Measurements from ENCODE around the gene ECHDC1. TPM values are rescaled to one million over a fixed set of nuclear protein-coding genes. Genes with fewer than 3 reads are reported as not detected.
"Not testable (repeated sequence)": the region's sequence is repeated elsewhere in the genome, so short reads cannot be mapped to it uniquely, and the experiment has no call there.

Gene ECHDC1
- total RNA-seq: 10 to 100 TPM; 39.5 to 46.1 TPM

- H3K27ac Mint-ChIP-seq: no peak within 1 kb of the TSS
- CTCF ChIA-PET: interaction anchor here (1.1 to 1.7 kb wide), 3 partner anchors 77 to 172 kb away, joined by 3 to 8 read pairs (median 7); partner anchors contain the start of gene RNF146
- peak; percentile 87 for ATAC-seq
- no peak within 1 kb of the TSS for H3K4me3 Mint-ChIP-seq
- H3K27me3 Mint-ChIP-seq: no peaks in the 10 kb centered on the region
- peak; percentile 84 for DNase-seq
- no peaks in the 10 kb centered on the region for H3K9me3 Mint-ChIP-seq (ENCODE audit: low read depth)
- H3K36me3 Mint-ChIP-seq: peaks cover 8% of the 10 kb centered on the region
- peaks cover 23% of the 10 kb centered on the region for H3K4me1 Mint-ChIP-seq
These were observed at the start of gene ECHDC1 for GRCh38 chr6:127342946-127343808. ECHDC1 (minus strand) TSS chr6:127343609; CDS start chr6:127331028, 12,581 bp downstream.

GRCh38 chr6:127392301-127392700 lies 48.9 kb upstream of the ECHDC1 start:
- no peak overlapping the region for H3K4me3 Mint-ChIP-seq
- no peaks in the 10 kb centered on the region for H3K9me3 Mint-ChIP-seq (ENCODE audit: low read depth)
- H3K27me3 Mint-ChIP-seq: peaks cover 2% of the 10 kb centered on the region
- ATAC-seq (no peak), DNase-seq (no peak)
- H3K27ac Mint-ChIP-seq: no peak overlapping the region
- H3K36me3 Mint-ChIP-seq: no peaks in the 10 kb centered on the region
- CTCF ChIA-PET: no interaction called here
- H3K4me1 Mint-ChIP-seq: no peaks in the 10 kb centered on the region

GRCh38 chr6:127391094-127391953 lies 47.9 kb upstream of the ECHDC1 start:
- no peaks in the 10 kb centered on the region for H3K4me1 Mint-ChIP-seq
- H3K9me3 Mint-ChIP-seq (ENCODE audit: low read depth): no peaks in the 10 kb centered on the region
- CTCF ChIA-PET: no interaction called here
- H3K27me3 Mint-ChIP-seq: peaks cover 2% of the 10 kb centered on the region
- ATAC-seq: no peak
- H3K36me3 Mint-ChIP-seq: no peaks in the 10 kb centered on the region
- H3K27ac Mint-ChIP-seq: no peak overlapping the region
- H3K4me3 Mint-ChIP-seq: no peak overlapping the region
- DNase-seq: no peak

GRCh38 chr6:127389706-127390105 lies 46.3 kb upstream of the ECHDC1 start:
- Mint-ChIP-seq H3K9me3 (ENCODE audit: low read depth) (no peaks in the 10 kb centered on the region), H3K4me1 (no peaks in the 10 kb centered on the region), H3K27ac (no peak overlapping the region), H3K27me3 (peaks cover 2% of the 10 kb centered on the region), H3K36me3 (no peaks in the 10 kb centered on the region), H3K4me3 (no peak overlapping the region)
- DNase-seq: no peak
- ATAC-seq: no peak
- CTCF ChIA-PET: no interaction called here

- no peak overlapping the region for H3K27ac Mint-ChIP-seq
- CTCF ChIA-PET: no interaction called here
These were observed 42.4 kb upstream of the ECHDC1 start for GRCh38 chr6:127385668-127386430.

GRCh38 chr6:127384848-127385247 lies 41.4 kb upstream of the ECHDC1 start:
- H3K4me3 Mint-ChIP-seq; H3K36me3 Mint-ChIP-seq; DNase-seq; CTCF ChIA-PET; H3K27ac Mint-ChIP-seq; H3K4me1 Mint-ChIP-seq; H3K9me3 Mint-ChIP-seq (ENCODE audit: low read depth); ATAC-seq; H3K27me3 Mint-ChIP-seq: not testable (repeated sequence)

More at GRCh38 chr6:127385668-127386430, 42.4 kb upstream of the ECHDC1 start:
- no peak for ATAC-seq
- H3K27me3 Mint-ChIP-seq: peaks cover 2% of the 10 kb centered on the region
- H3K9me3 Mint-ChIP-seq (ENCODE audit: low read depth): no peaks in the 10 kb centered on the region
- H3K4me1 Mint-ChIP-seq: no peaks in the 10 kb centered on the region
- no peak for DNase-seq
- no peaks in the 10 kb centered on the region for H3K36me3 Mint-ChIP-seq
- H3K4me3 Mint-ChIP-seq: no peak overlapping the region

GRCh38 chr6:127383988-127384387 lies 40.6 kb upstream of the ECHDC1 start:
- Mint-ChIP-seq H3K36me3 (no peaks in the 10 kb centered on the region), H3K27me3 (no peaks in the 10 kb centered on the region), H3K4me3 (no peak overlapping the region), H3K27ac (no peak overlapping the region), H3K9me3 (ENCODE audit: low read depth) (no peaks in the 10 kb centered on the region), H3K4me1 (no peaks in the 10 kb centered on the region)
- CTCF ChIA-PET: interaction anchor here (1.7 kb wide), 1 partner anchor 15 kb away, joined by 4 read pairs; no protein-coding TSS in a partner anchor
- DNase-seq (no peak), ATAC-seq (no peak)

GRCh38 chr6:127382413-127382812 lies 39.0 kb upstream of the ECHDC1 start:
- Mint-ChIP-seq H3K9me3 (ENCODE audit: low read depth) (no peaks in the 10 kb centered on the region), H3K4me1 (no peaks in the 10 kb centered on the region), H3K4me3 (no peak overlapping the region), H3K27ac (no peak overlapping the region), H3K27me3 (no peaks in the 10 kb centered on the region), H3K36me3 (no peaks in the 10 kb centered on the region)
- ATAC-seq: no peak
- CTCF ChIA-PET: interaction anchor here (1.7 kb wide), 1 partner anchor 17 kb away, joined by 4 read pairs; no protein-coding TSS in a partner anchor
- DNase-seq: no peak

GRCh38 chr6:127381384-127381783 lies 38.0 kb upstream of the ECHDC1 start:
- Mint-ChIP-seq H3K4me3 (no peak overlapping the region), H3K4me1 (no peaks in the 10 kb centered on the region), H3K27ac (no peak overlapping the region), H3K36me3 (no peaks in the 10 kb centered on the region), H3K9me3 (ENCODE audit: low read depth) (no peaks in the 10 kb centered on the region), H3K27me3 (no peaks in the 10 kb centered on the region)
- ATAC-seq (no peak), DNase-seq (no peak)
- CTCF ChIA-PET: no interaction called here

GRCh38 chr6:127376685-127377084 lies 33.3 kb upstream of the ECHDC1 start:
- peaks cover 2% of the 10 kb centered on the region for H3K9me3 Mint-ChIP-seq (ENCODE audit: low read depth)

GRCh38 chr6:127367023-127367375 lies 23.6 kb upstream of the ECHDC1 start:
- Mint-ChIP-seq H3K9me3 (ENCODE audit: low read depth) (peaks cover 5% of the 10 kb centered on the region), H3K4me3 (no peak overlapping the region), H3K27me3 (no peaks in the 10 kb centered on the region), H3K36me3 (peaks cover 4% of the 10 kb centered on the region), H3K4me1 (peaks cover 2% of the 10 kb centered on the region), H3K27ac (no peak overlapping the region)
- ATAC-seq (no peak), DNase-seq (no peak)
- CTCF ChIA-PET: no interaction called here

More at GRCh38 chr6:127376685-127377084, 33.3 kb upstream of the ECHDC1 start:
- CTCF ChIA-PET: no interaction called here
- DNase-seq (no peak), ATAC-seq (no peak)
- Mint-ChIP-seq H3K4me3 (no peak overlapping the region), H3K27me3 (no peaks in the 10 kb centered on the region), H3K4me1 (no peaks in the 10 kb centered on the region), H3K27ac (no peak overlapping the region), H3K36me3 (peaks cover 2% of the 10 kb centered on the region)

GRCh38 chr6:127366282-127367022 lies 23.0 kb upstream of the ECHDC1 start:
- Mint-ChIP-seq H3K27me3 (no peaks in the 10 kb centered on the region), H3K4me3 (no peak overlapping the region), H3K9me3 (ENCODE audit: low read depth) (peaks cover under 1% of the 10 kb centered on the region), H3K36me3 (peaks cover 1% of the 10 kb centered on the region), H3K27ac (no peak overlapping the region), H3K4me1 (peaks cover 2% of the 10 kb centered on the region)
- ATAC-seq: no peak
- CTCF ChIA-PET: no interaction called here
- DNase-seq: no peak

Measured in activated CD8-positive, alpha-beta memory T cell treated with anti-CD3 and anti-CD28 coated beads, Interleukin-2, amount 10 ng/mL, durations not matched to agents 7 days and 5 days (primary cell).